Neuronal stem cell (in vitro differentiated cells): ENCODE data around the gene RELA.
"Not testable (repeated sequence)": the region's sequence is repeated elsewhere in the genome, so short reads cannot be mapped to it uniquely, and the experiment has no call there.

Source experiments
- DNase-seq: peaks from one replicate; pipeline ENCODE4 v3.0.0-alpha.2; 2013; ENCODE audit warnings: low spot score
- H2AFZ ChIP-seq: one replicate; pipeline ENCODE4 v1.6.1; 2013; ENCODE audit warnings: mild to moderate bottlenecking, low read length, inconsistent platforms
- H2AK5ac ChIP-seq: 2 replicates; pipeline ENCODE4 v1.6.1; 2013; ENCODE audit warnings: low read depth, mild to moderate bottlenecking, inconsistent platforms, low read length, moderate library complexity, mixed read lengths
- H2BK120ac ChIP-seq: 2 replicates; pipeline ENCODE4 v1.6.1; 2013; ENCODE audit warnings: low read depth, mild to moderate bottlenecking, inconsistent platforms, low read length, moderate library complexity, mixed read lengths
- H2BK12ac ChIP-seq: one replicate; pipeline ENCODE4 v1.6.1; 2013; ENCODE audit warnings: low read length, inconsistent platforms
- H2BK15ac ChIP-seq: 2 replicates; pipeline ENCODE4 v1.6.1; 2013; ENCODE audit warnings: mild to moderate bottlenecking, low read length, inconsistent platforms, mixed read lengths
- H2BK5ac ChIP-seq: one replicate; pipeline ENCODE4 v1.6.1; 2013; ENCODE audit warnings: inconsistent platforms, mild to moderate bottlenecking, low read length, moderate library complexity
- H3K14ac ChIP-seq: one replicate; pipeline ENCODE4 v1.6.1; 2013; ENCODE audit warnings: low read length, inconsistent platforms
- H3K18ac ChIP-seq: 2 replicates; pipeline ENCODE4 v1.6.1; 2013; ENCODE audit warnings: low read length, inconsistent platforms
- H3K23ac ChIP-seq: 2 replicates; pipeline ENCODE4 v1.6.1; 2013; ENCODE audit warnings: low read depth, mild to moderate bottlenecking, mixed read lengths, low read length, inconsistent platforms; ENCODE audit not compliant: poor library complexity
- H3K27ac ChIP-seq: replicated peaks from 3 replicates; pipeline ENCODE4 v1.5.1; 2013; ENCODE audit warnings: low read length, inconsistent platforms
- H3K27me3 ChIP-seq, 3 experiments: 2 replicates each; pipeline ENCODE4 v1.6.1; 2013; ENCODE audit warnings: low read length in 3 of 3, mild to moderate bottlenecking in 2 of 3, inconsistent platforms in 1 of 3, low read depth in 1 of 3, mixed read lengths in 1 of 3, moderate library complexity in 1 of 3; ENCODE audit not compliant: control insufficient read depth in 3 of 3, insufficient read depth in 3 of 3
- H3K36me3 ChIP-seq, 2 donors: replicated peaks in 1 of 2; 2 replicates each; pipeline ENCODE4 v1.6.1; 2013; ENCODE audit warnings: low read length in 2 of 2; ENCODE audit not compliant: control insufficient read depth in 2 of 2, insufficient read depth in 2 of 2
- H3K4ac ChIP-seq: 2 replicates; pipeline ENCODE4 v1.6.1; 2013; ENCODE audit warnings: inconsistent platforms, mild to moderate bottlenecking, low read length, moderate library complexity
- H3K4me1 ChIP-seq, 2 donors: 1 replicate in 1 of 2; 2 replicates in 1 of 2; pipeline ENCODE4 v1.6.1; 2013; ENCODE audit warnings: low read length in 2 of 2, low read depth in 1 of 2; ENCODE audit not compliant: control insufficient read depth in 2 of 2, insufficient read depth in 1 of 2
- H3K4me2 ChIP-seq: one replicate; pipeline ENCODE4 v1.6.1; 2013; ENCODE audit warnings: mild to moderate bottlenecking, low read length, inconsistent platforms; ENCODE audit not compliant: insufficient read depth, poor library complexity, severe bottlenecking
- H3K4me3 ChIP-seq, 2 donors: 2 replicates each; pipeline ENCODE4 v1.5.1; 2013; ENCODE audit warnings: low read length in 2 of 2, mild to moderate bottlenecking in 2 of 2, inconsistent platforms in 1 of 2, moderate library complexity in 1 of 2
- H3K79me1 ChIP-seq: one replicate; pipeline ENCODE4 v1.6.1; 2013; ENCODE audit warnings: low read depth, mild to moderate bottlenecking, inconsistent platforms, low read length, moderate library complexity
- H3K9ac ChIP-seq: one replicate; pipeline ENCODE4 v1.6.1; 2013; ENCODE audit warnings: mild to moderate bottlenecking, low read depth, low read length, inconsistent platforms; ENCODE audit not compliant: poor library complexity
- H3K9me3 ChIP-seq, 2 donors: replicated peaks in 1 of 2; 2 replicates each; pipeline versions ENCODE3 to v1.6.1; 2013; ENCODE audit warnings: low read length in 2 of 2, mild to moderate bottlenecking in 2 of 2, inconsistent platforms in 1 of 2, low read depth in 1 of 2, mixed read lengths in 1 of 2, moderate library complexity in 1 of 2; ENCODE audit not compliant: control insufficient read depth in 2 of 2, insufficient read depth in 1 of 2
- H4K8ac ChIP-seq: one replicate; pipeline ENCODE4 v1.6.1; 2013; ENCODE audit warnings: low read depth, mild to moderate bottlenecking, inconsistent platforms, low read length, moderate library complexity
- H4K91ac ChIP-seq: one replicate; pipeline ENCODE4 v1.6.1; 2013; ENCODE audit warnings: low read length, low read depth, mild to moderate bottlenecking, inconsistent platforms; ENCODE audit not compliant: poor library complexity
- WGBS, 2 donors: extraction: QIAGEN DNeasy Blood & Tissue Kit; methylation state at CpG; one replicate each; pipeline ENCODE4 v1.1.7; 2013; ENCODE audit warnings: missing lambda C conversion rate in 2 of 2, mixed read lengths in 1 of 2; ENCODE audit not compliant: insufficient read length in 2 of 2, insufficient replicate concordance in 1 of 2; ENCODE audit errors: extremely low coverage in 2 of 2; 5-methylcytosine and 5-hydroxymethylcytosine counted together

The RELA gene

GRCh38 chr11:65661599-65662246 is 993 bp downstream of the RELA start:
- no peaks in the 10 kb centered on the region for H3K27me3 ChIP-seq
- H3K4ac ChIP-seq: peak overlapping the region; percentile 38
- H3K23ac ChIP-seq: peak overlapping the region; percentile 67
- H2BK5ac ChIP-seq: no peak overlapping the region
- H3K14ac ChIP-seq: peak overlapping the region; percentile 56
- no peak overlapping the region for H4K8ac ChIP-seq
- H2BK12ac ChIP-seq: no peak overlapping the region
- H3K4me2 ChIP-seq: peak overlapping the region; percentile 75
- peaks cover 6% of the 10 kb centered on the region for H3K79me1 ChIP-seq
- H2AK5ac ChIP-seq: peak overlapping the region; percentile 77
- H3K36me3 ChIP-seq: peaks cover 34 to 47% of the 10 kb centered on the region in 2 donors
- H3K9ac ChIP-seq: peak overlapping the region; percentile 95
- H4K91ac ChIP-seq: no peak overlapping the region
- no peak for DNase-seq
- peak overlapping the region; percentile 88 to 96 for H3K4me3 ChIP-seq
- H3K18ac ChIP-seq: peak overlapping the region; percentile 16
- no peak overlapping the region for H2AFZ ChIP-seq
- peaks cover 0 to 2% of the 10 kb centered on the region in 2 donors for H3K9me3 ChIP-seq
- no peak overlapping the region for H3K27ac ChIP-seq
- H2BK120ac ChIP-seq: no peak overlapping the region
- no CpG with 5 or more reads among the region's 25 CpGs for WGBS, 2 donors
- H3K4me1 ChIP-seq: peaks cover 6 to 8% of the 10 kb centered on the region in 2 donors
- peak overlapping the region; percentile 37 for H2BK15ac ChIP-seq

- not testable (repeated sequence) for H3K4me3 ChIP-seq, H3K27ac ChIP-seq, H4K91ac ChIP-seq, H3K27me3 ChIP-seq, H3K9ac ChIP-seq, H2BK5ac ChIP-seq, H2AFZ ChIP-seq, H4K8ac ChIP-seq, H2BK12ac ChIP-seq, H3K9me3 ChIP-seq, H2BK120ac ChIP-seq, H2BK15ac ChIP-seq, H3K23ac ChIP-seq, H3K4me1 ChIP-seq, H3K79me1 ChIP-seq, H2AK5ac ChIP-seq, H3K14ac ChIP-seq, H3K18ac ChIP-seq, H3K4ac ChIP-seq, DNase-seq, H3K4me2 ChIP-seq
- peaks cover 39 to 54% of the 10 kb centered on the region in 2 donors for H3K36me3 ChIP-seq
- WGBS, 2 donors: no CpG with 5 or more reads among the region's 9 CpGs
Measured at GRCh38 chr11:65660908-65661307, 1.8 kb downstream of the RELA start.

- H2BK15ac ChIP-seq: no peak overlapping the region
- DNase-seq: no peak
- peaks cover 0 to 2% of the 10 kb centered on the region in 2 donors for H3K9me3 ChIP-seq
- no peak overlapping the region for H3K23ac ChIP-seq
- no peak overlapping the region for H3K18ac ChIP-seq
- peaks cover 6 to 8% of the 10 kb centered on the region in 2 donors for H3K4me1 ChIP-seq
- no peak overlapping the region for H3K4me2 ChIP-seq
- no peak overlapping the region for H2BK12ac ChIP-seq
- no peak overlapping the region for H2BK120ac ChIP-seq
- no peak overlapping the region for H4K91ac ChIP-seq
- H4K8ac ChIP-seq: no peak overlapping the region
- no peak overlapping the region for H3K9ac ChIP-seq
- no peaks in the 10 kb centered on the region for H3K27me3 ChIP-seq
- peaks cover 48 to 63% of the 10 kb centered on the region in 2 donors for H3K36me3 ChIP-seq
- no peak overlapping the region for H3K4me3 ChIP-seq
- no peak overlapping the region for H2AK5ac ChIP-seq
- no peak overlapping the region for H2AFZ ChIP-seq
- no peak overlapping the region for H3K27ac ChIP-seq
- no CpG with 5 or more reads among the region's 9 CpGs for WGBS, 2 donors
- no peak overlapping the region for H2BK5ac ChIP-seq
- H3K14ac ChIP-seq: no peak overlapping the region
- no peak overlapping the region for H3K4ac ChIP-seq
- H3K79me1 ChIP-seq: peaks cover 6% of the 10 kb centered on the region
Measured at GRCh38 chr11:65660038-65660437, 2.7 kb downstream of the RELA start.

- H4K91ac ChIP-seq: no peak overlapping the region
- H3K79me1 ChIP-seq: peaks cover 6% of the 10 kb centered on the region
- no peaks in the 10 kb centered on the region for H3K27me3 ChIP-seq
- no peak overlapping the region for H4K8ac ChIP-seq
- H3K27ac ChIP-seq: no peak overlapping the region
- H3K4me1 ChIP-seq: peaks cover 8 to 9% of the 10 kb centered on the region in 2 donors
- no peak overlapping the region for H2BK15ac ChIP-seq
- peaks cover 53 to 79% of the 10 kb centered on the region in 2 donors for H3K36me3 ChIP-seq
- H3K9ac ChIP-seq: no peak overlapping the region
- H3K4ac ChIP-seq: no peak overlapping the region
- H2AFZ ChIP-seq: no peak overlapping the region
- no peak overlapping the region for H3K23ac ChIP-seq
- H3K4me3 ChIP-seq: no peak overlapping the region
- no peak overlapping the region for H3K4me2 ChIP-seq
- no peak overlapping the region for H3K14ac ChIP-seq
- peaks cover 0 to 2% of the 10 kb centered on the region in 2 donors for H3K9me3 ChIP-seq
- no peak for DNase-seq
- H2BK12ac ChIP-seq: no peak overlapping the region
- no peak overlapping the region for H2AK5ac ChIP-seq
- H2BK5ac ChIP-seq: no peak overlapping the region
- WGBS, 2 donors: no CpG with 5 or more reads among the region's 21 CpGs
- H2BK120ac ChIP-seq: no peak overlapping the region
- H3K18ac ChIP-seq: no peak overlapping the region
Measured at GRCh38 chr11:65658174-65659021, 4.3 kb downstream of the RELA start.
